Adipocyte (in vitro differentiated cells): ENCODE measurements around the gene NES.

ENCODE experiments used
- DNase-seq: peaks from one replicate; pipeline ENCODE4 v3.0.0-alpha.2; 2015; ENCODE audit warnings: low read depth
- H3K27me3 ChIP-seq: replicated peaks from 2 replicates; pipeline ENCODE4 v1.7.0; 2013; ENCODE audit warnings: mild to moderate bottlenecking, low read length, moderate library complexity; ENCODE audit not compliant: control insufficient read depth, insufficient read depth
- H3K36me3 ChIP-seq: 2 replicates; pipeline ENCODE4 v1.7.0; 2013; ENCODE audit warnings: low read length, mild to moderate bottlenecking, moderate library complexity; ENCODE audit not compliant: control insufficient read depth, insufficient read depth, severe bottlenecking
- H3K4me1 ChIP-seq: 2 replicates; pipeline ENCODE4 v1.7.0; 2013; ENCODE audit warnings: mild to moderate bottlenecking, low read length, moderate library complexity; ENCODE audit not compliant: control insufficient read depth, insufficient read depth
- H3K4me3 ChIP-seq: 2 replicates; pipeline ENCODE4 v1.7.0; 2013; ENCODE audit warnings: mild to moderate bottlenecking, low read length, moderate library complexity
- H3K9ac ChIP-seq: 2 replicates; pipeline ENCODE4 v1.7.0; 2013; ENCODE audit warnings: mild to moderate bottlenecking, low read length, moderate library complexity
- H3K9me3 ChIP-seq: 2 replicates; pipeline ENCODE4 v1.7.0; 2013; ENCODE audit warnings: mild to moderate bottlenecking, low read length, moderate library complexity; ENCODE audit not compliant: control insufficient read depth

Gene NES

DNA sequence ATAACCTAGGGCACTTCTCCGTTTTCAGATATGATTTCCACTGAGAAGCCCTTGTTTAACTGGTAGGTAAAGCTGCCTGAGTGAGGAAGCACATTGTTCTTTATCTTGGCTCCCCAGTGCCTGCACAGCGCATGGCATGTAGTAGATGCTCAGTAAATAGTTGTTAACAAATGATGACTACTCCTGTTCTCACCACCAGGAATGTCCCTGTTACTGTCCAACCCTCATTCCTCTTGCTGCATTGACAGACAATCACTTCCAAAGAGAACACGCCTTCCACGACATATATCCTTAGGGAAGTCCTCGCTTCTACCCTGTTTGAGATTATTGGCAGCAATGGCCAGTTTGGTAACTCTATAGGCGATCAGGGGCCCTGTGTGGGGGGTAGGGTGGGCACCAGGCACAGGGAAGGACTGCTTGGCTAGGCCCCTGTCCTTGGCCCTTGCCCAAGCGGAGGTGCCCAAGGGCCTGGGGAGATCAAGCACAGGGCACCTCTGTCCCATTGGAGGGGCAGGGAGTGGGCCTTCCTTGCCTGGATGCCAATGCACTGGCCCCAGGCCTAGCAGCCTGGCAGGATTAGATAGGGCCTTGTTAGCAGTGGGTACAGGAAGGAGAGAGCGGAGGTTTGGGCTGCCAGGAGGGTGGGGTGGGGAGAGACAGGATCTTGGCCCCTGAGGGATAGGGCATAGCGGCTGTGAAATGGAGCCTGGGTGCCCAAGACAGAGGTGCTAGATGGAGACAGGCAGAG, 10.2 kb downstream of the NES start:
- no peaks in the 10 kb centered on the region for H3K9me3 ChIP-seq
- peak overlapping the region; percentile 68 for H3K9ac ChIP-seq
- H3K36me3 ChIP-seq = no peaks in the 10 kb centered on the region
- no peaks in the 10 kb centered on the region for H3K27me3 ChIP-seq
- H3K4me1 ChIP-seq = peaks cover 34% of the 10 kb centered on the region
- no peak for DNase-seq
- H3K4me3 ChIP-seq = no peak overlapping the region

GRCh38 chr1:156665539-156665938, 11.7 kb downstream of the NES start:
- no peak overlapping the region for H3K9ac ChIP-seq
- DNase-seq = no peak
- no peaks in the 10 kb centered on the region for H3K27me3 ChIP-seq
- H3K36me3 ChIP-seq = no peaks in the 10 kb centered on the region
- H3K4me3 ChIP-seq = no peak overlapping the region
- no peaks in the 10 kb centered on the region for H3K9me3 ChIP-seq
- peaks cover 49% of the 10 kb centered on the region for H3K4me1 ChIP-seq

GRCh38 chr1:156664767-156665411, 12.3 kb downstream of the NES start:
- Histone ChIP-seq H3K27me3 (no peaks in the 10 kb centered on the region), H3K36me3 (no peaks in the 10 kb centered on the region), H3K9me3 (no peaks in the 10 kb centered on the region), H3K9ac (no peak overlapping the region), H3K4me3 (no peak overlapping the region), H3K4me1 (peaks cover 52% of the 10 kb centered on the region)
- peak; percentile 38 for DNase-seq

DNA sequence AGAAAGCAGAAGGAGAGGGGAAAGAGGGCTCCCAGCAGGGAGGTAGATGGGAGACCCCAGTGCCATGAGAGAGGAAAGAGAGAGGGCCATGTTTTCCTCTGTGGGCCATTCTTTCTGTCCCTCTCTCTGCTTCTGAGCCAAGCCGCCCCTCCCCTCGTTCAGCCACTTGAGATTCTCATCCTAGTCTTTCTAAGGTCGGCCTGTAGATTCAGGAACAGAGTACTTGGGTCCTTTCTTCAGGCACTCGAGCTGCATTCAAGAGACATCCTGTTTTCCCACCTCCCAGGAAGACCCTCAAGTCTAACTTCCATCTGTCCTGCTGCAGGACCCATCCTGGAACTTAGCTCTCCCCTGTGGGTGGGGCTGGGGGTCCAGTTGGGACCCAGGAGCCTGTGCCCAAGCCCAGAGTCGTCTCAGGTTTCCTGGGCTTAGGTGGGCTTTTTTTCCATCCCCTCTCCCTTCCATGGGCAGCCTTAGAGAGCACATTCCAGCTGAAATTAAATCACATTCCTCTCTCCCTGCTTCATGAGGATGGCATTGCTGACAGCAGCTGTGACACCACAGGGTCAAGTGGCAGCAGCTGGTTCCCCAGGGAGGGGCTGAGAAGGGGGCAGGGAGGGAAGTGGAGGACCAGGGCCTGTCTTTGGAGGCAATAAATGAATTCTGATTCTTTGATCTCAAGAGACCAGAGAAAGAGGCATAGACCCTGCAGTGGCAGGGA, 13.0 kb downstream of the NES start:
- Histone ChIP-seq H3K4me1 (peaks cover 57% of the 10 kb centered on the region), H3K9ac (no peak overlapping the region), H3K4me3 (no peak overlapping the region), H3K9me3 (no peaks in the 10 kb centered on the region), H3K36me3 (no peaks in the 10 kb centered on the region), H3K27me3 (no peaks in the 10 kb centered on the region)
- DNase-seq = peak; percentile 45

- no peak for DNase-seq
- Histone ChIP-seq H3K9ac (no peak overlapping the region), H3K27me3 (no peaks in the 10 kb centered on the region), H3K36me3 (no peaks in the 10 kb centered on the region), H3K4me3 (no peak overlapping the region), H3K9me3 (no peaks in the 10 kb centered on the region), H3K4me1 (peaks cover 57% of the 10 kb centered on the region)
Observed at GRCh38 chr1:156663178-156663577, 14.0 kb downstream of the NES start.

- H3K4me1 ChIP-seq = peaks cover 54% of the 10 kb centered on the region
- peak overlapping the region; percentile 65 for H3K9ac ChIP-seq
- no peak overlapping the region for H3K4me3 ChIP-seq
- no peaks in the 10 kb centered on the region for H3K9me3 ChIP-seq
- no peaks in the 10 kb centered on the region for H3K36me3 ChIP-seq
- no peaks in the 10 kb centered on the region for H3K27me3 ChIP-seq
- no peak for DNase-seq
Observed at GRCh38 chr1:156662800-156663055, 14.5 kb downstream of the NES start.

GRCh38 chr1:156662005-156662799, 15.0 kb downstream of the NES start:
- H3K27me3 ChIP-seq = peaks cover 1% of the 10 kb centered on the region
- H3K36me3 ChIP-seq = no peaks in the 10 kb centered on the region
- no peak overlapping the region for H3K4me3 ChIP-seq
- H3K4me1 ChIP-seq = peaks cover 50% of the 10 kb centered on the region
- H3K9ac ChIP-seq = peak overlapping the region; percentile 65
- DNase-seq = no peak
- no peaks in the 10 kb centered on the region for H3K9me3 ChIP-seq

GRCh38 chr1:156660752-156661112, 16.5 kb downstream of the NES start:
- Histone ChIP-seq H3K4me3 (peak overlapping the region; percentile 54), H3K36me3 (no peaks in the 10 kb centered on the region)

GRCh38 chr1:156659988-156660751, 17.0 kb downstream of the NES start:
- DNase-seq = peak; percentile 99
- Histone ChIP-seq H3K27me3 (peaks cover 21% of the 10 kb centered on the region), H3K9me3 (no peaks in the 10 kb centered on the region), H3K9ac (peak overlapping the region; percentile 60), H3K4me3 (peak overlapping the region; percentile 60), H3K4me1 (peaks cover 51% of the 10 kb centered on the region), H3K36me3 (no peaks in the 10 kb centered on the region)

More at GRCh38 chr1:156660752-156661112, 16.5 kb downstream of the NES start:
- H3K9me3 ChIP-seq = no peaks in the 10 kb centered on the region
- peaks cover 16% of the 10 kb centered on the region for H3K27me3 ChIP-seq
- no peak overlapping the region for H3K9ac ChIP-seq
- peaks cover 51% of the 10 kb centered on the region for H3K4me1 ChIP-seq
- no peak for DNase-seq

DNA sequence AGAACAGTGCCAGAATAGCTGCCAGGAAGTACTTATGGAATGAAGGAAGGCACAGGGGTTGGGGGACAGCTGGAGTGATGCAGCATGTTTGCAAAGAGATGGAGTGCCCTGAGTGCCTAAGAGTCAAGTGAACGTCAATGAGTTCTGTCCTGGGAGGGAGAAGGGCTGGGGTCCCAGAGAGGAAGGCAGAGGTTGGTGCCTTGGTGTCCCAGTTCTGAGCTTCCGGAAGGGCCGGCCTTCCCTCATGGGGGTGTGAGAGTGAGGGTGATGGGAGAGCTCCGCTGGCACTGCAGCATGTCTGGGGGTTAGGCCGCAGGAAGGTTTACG, 17.6 kb downstream of the NES start:
- H3K36me3 ChIP-seq = no peaks in the 10 kb centered on the region
- H3K9me3 ChIP-seq = no peaks in the 10 kb centered on the region
- H3K4me1 ChIP-seq = peaks cover 48% of the 10 kb centered on the region
- DNase-seq = no peak
- peak overlapping the region; percentile 60 for H3K9ac ChIP-seq
- peak overlapping the region; percentile 60 for H3K4me3 ChIP-seq
- peaks cover 23% of the 10 kb centered on the region for H3K27me3 ChIP-seq
